ENCODE results near the gene TIMP3. TPM values are rescaled to one million over a fixed set of nuclear protein-coding genes. Genes with fewer than 3 reads are reported as not detected.

TIMP3 gene
- total RNA-seq, 4 donors from 2014 or later, result 40.1 to 93.3 (median 67.5) TPM

GRCh38 chr22:32758866-32759385, 42.6 kb upstream of the TIMP3 start:
- Histone ChIP-seq H3K4me3 (no peak overlapping the region), H3K27me3 (no peaks in the 10 kb centered on the region), H3K4me1 (peaks cover 0 to 6% (median 0%) of the 10 kb centered on the region in 4 donors), H3K27ac (no peak overlapping the region), H3K9me3 (no peaks in the 10 kb centered on the region), H3K36me3 (no peaks in the 10 kb centered on the region)
- DNase-seq, result no peak
- no peak for TF ChIP-seq POLR2A (IDR thresholded peaks at IDR 0.05)
- no peak for TF ChIP-seq CTCF (IDR thresholded peaks at IDR 0.05)

GRCh38 chr22:32760396-32760795, 41.1 kb upstream of the TIMP3 start:
- Histone ChIP-seq H3K36me3 (no peaks in the 10 kb centered on the region), H3K4me1 (peaks cover 0 to 6% (median 0%) of the 10 kb centered on the region in 4 donors), H3K4me3 (no peak overlapping the region), H3K9me3 (no peaks in the 10 kb centered on the region), H3K27me3 (no peaks in the 10 kb centered on the region), H3K27ac (peak overlapping the region; percentile 8 to 49 (median 28))
- TF ChIP-seq POLR2A (IDR thresholded peaks at IDR 0.05) (no peak), CTCF (IDR thresholded peaks at IDR 0.05) (no peak)
- no peak for DNase-seq

- H3K27ac ChIP-seq, result peak overlapping the region in 3 of 4 donors; percentile 25 to 48 (median 45)
- TF ChIP-seq CTCF (IDR thresholded peaks at IDR 0.05) (no peak), POLR2A (IDR thresholded peaks at IDR 0.05) (no peak)
- no peaks in the 10 kb centered on the region for H3K27me3 ChIP-seq
- no peak for DNase-seq
- H3K4me1 ChIP-seq, result peaks cover 0 to 6% (median 0%) of the 10 kb centered on the region in 4 donors
- H3K36me3 ChIP-seq, result no peaks in the 10 kb centered on the region
- no peaks in the 10 kb centered on the region for H3K9me3 ChIP-seq
- no peak overlapping the region for H3K4me3 ChIP-seq
These were observed 40.7 kb upstream of the TIMP3 start for GRCh38 chr22:32760815-32761214.

GRCh38 chr22:32761251-32761903, 40.1 kb upstream of the TIMP3 start:
- no peaks in the 10 kb centered on the region for H3K36me3 ChIP-seq
- peaks cover 0 to 6% (median 0%) of the 10 kb centered on the region in 4 donors for H3K4me1 ChIP-seq
- TF ChIP-seq CTCF (IDR thresholded peaks at IDR 0.05) (no peak), POLR2A (IDR thresholded peaks at IDR 0.05) (no peak)
- H3K9me3 ChIP-seq, result no peaks in the 10 kb centered on the region
- H3K27me3 ChIP-seq, result no peaks in the 10 kb centered on the region
- H3K4me3 ChIP-seq, result no peak overlapping the region
- no peak for DNase-seq
- H3K27ac ChIP-seq, result peak overlapping the region in 2 of 4 donors; percentile 45 to 48

- Histone ChIP-seq H3K9me3 (no peaks in the 10 kb centered on the region), H3K4me3 (no peak overlapping the region), H3K27ac (peak overlapping the region; percentile 6 to 66 (median 35)), H3K36me3 (no peaks in the 10 kb centered on the region), H3K4me1 (peaks cover 0 to 6% (median 0%) of the 10 kb centered on the region in 4 donors), H3K27me3 (no peaks in the 10 kb centered on the region)
- TF ChIP-seq CTCF (IDR thresholded peaks at IDR 0.05), result no peak
- TF ChIP-seq POLR2A (IDR thresholded peaks at IDR 0.05), result no peak
- peak in 1 of 3 donors; percentile 56 for DNase-seq
These were observed 37.0 kb upstream of the TIMP3 start for GRCh38 chr22:32764330-32765131.

Data from Peyer's patch (tissue), 4 donors.